Measurements from ENCODE around the gene HARS1.
A peak's percentile ranks its signal among the peaks of the same experiment; 100 is the strongest.
"Not testable (repeated sequence)": the region's sequence is repeated elsewhere in the genome, so short reads cannot be mapped to it uniquely, and the experiment has no call there.

Gene HARS1

GRCh38 chr5:140690941-140691924, at the start of gene HARS1, which contains the start of gene HARS2:
Gene HARS1, minus strand, starts transcription at chr5:140691370. Its CDS starts 66 bp downstream, at chr5:140691304.
Gene HARS2, plus strand, starts transcription at chr5:140691455. Its CDS starts 194 bp downstream, at chr5:140691649.
- peak; percentile 82 for DNase-seq

GRCh38 chr5:140737486-140737885, 46.3 kb upstream of the HARS1 start:
- no peak for DNase-seq

GRCh38 chr5:140734354-140734753, 43.2 kb upstream of the HARS1 start:
- DNase-seq = no peak

- no peak for DNase-seq
Measured at GRCh38 chr5:140733098-140733497, 41.9 kb upstream of the HARS1 start.

- peak; percentile 7 for DNase-seq
Measured at GRCh38 chr5:140725799-140726471, 34.8 kb upstream of the HARS1 start.

GRCh38 chr5:140721395-140721794, 30.2 kb upstream of the HARS1 start:
- not testable (repeated sequence) for DNase-seq

GRCh38 chr5:140720738-140721137, 29.6 kb upstream of the HARS1 start:
- DNase-seq = not testable (repeated sequence)

- DNase-seq = no peak
Measured at GRCh38 chr5:140718266-140718592, 27.1 kb upstream of the HARS1 start.

GRCh38 chr5:140716238-140716637, 25.1 kb upstream of the HARS1 start:
- DNase-seq = not testable (repeated sequence)

GRCh38 chr5:140713562-140714094, 22.5 kb upstream of the HARS1 start:
- DNase-seq = no peak

GRCh38 chr5:140711794-140712193, 20.6 kb upstream of the HARS1 start:
- no peak for DNase-seq

- peak; percentile 80 for DNase-seq
Measured at GRCh38 chr5:140710899-140711552, 19.9 kb upstream of the HARS1 start.

- not testable (repeated sequence) for DNase-seq
Measured at GRCh38 chr5:140708787-140709186, 17.6 kb upstream of the HARS1 start.

- DNase-seq = no peak
Measured at GRCh38 chr5:140707812-140708211, 16.6 kb upstream of the HARS1 start.

- peak; percentile 95 for DNase-seq
Measured at GRCh38 chr5:140700177-140701144, 9.3 kb upstream of the HARS1 start, which contains the start of gene ZMAT2. Gene ZMAT2, plus strand, starts transcription at chr5:140700447. Its CDS starts 14 bp downstream, at chr5:140700461.

GRCh38 chr5:140696891-140697492, 5.8 kb upstream of the HARS1 start:
- no peak for DNase-seq

- DNase-seq = no peak
Measured at GRCh38 chr5:140694276-140694675, 3.1 kb upstream of the HARS1 start.

GRCh38 chr5:140690376-140690932, 716 bp downstream of the HARS1 start:
- no peak for DNase-seq

GRCh38 chr5:140678993-140679392, 12.2 kb downstream of the HARS1 start:
- no peak for DNase-seq

GRCh38 chr5:140677947-140678346, 13.2 kb downstream of the HARS1 start:
- DNase-seq = no peak

GRCh38 chr5:140674629-140675028, 16.5 kb downstream of the HARS1 start:
- DNase-seq = no peak
